Measurements from ENCODE around the gene COPS7A.

DNA sequence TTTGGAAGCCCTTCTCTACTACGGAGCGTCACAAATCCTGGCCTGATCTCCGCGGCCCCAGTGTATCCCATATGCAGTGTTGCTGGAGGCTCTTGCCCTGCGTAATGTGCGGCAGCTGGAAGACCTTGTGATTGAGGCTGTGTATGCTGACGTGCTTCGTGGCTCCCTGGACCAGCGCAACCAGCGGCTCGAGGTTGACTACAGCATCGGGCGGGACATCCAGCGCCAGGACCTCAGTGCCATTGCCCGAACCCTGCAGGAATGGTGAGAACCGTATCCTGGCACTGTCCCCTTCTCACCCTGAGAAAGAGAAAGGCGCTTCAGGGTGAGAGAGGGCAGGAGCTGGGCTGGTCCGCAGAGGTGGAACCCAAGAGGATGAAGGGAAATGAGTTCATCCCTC lies 5.3 kb downstream of the COPS7A start:
- TF ChIP-seq, protein P1, sequence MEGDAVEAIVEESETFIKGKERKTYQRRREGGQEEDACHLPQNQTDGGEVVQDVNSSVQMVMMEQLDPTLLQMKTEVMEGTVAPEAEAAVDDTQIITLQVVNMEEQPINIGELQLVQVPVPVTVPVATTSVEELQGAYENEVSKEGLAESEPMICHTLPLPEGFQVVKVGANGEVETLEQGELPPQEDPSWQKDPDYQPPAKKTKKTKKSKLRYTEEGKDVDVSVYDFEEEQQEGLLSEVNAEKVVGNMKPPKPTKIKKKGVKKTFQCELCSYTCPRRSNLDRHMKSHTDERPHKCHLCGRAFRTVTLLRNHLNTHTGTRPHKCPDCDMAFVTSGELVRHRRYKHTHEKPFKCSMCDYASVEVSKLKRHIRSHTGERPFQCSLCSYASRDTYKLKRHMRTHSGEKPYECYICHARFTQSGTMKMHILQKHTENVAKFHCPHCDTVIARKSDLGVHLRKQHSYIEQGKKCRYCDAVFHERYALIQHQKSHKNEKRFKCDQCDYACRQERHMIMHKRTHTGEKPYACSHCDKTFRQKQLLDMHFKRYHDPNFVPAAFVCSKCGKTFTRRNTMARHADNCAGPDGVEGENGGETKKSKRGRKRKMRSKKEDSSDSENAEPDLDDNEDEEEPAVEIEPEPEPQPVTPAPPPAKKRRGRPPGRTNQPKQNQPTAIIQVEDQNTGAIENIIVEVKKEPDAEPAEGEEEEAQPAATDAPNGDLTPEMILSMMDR (IDR thresholded peaks at IDR 0.05 in 2 of 3, conservative IDR thresholded peaks at IDR 0.05 in 1 of 3; ENCODE audit: borderline replicate concordance in 1 of 3, insufficient read depth in 1 of 3, low read depth in 2 of 3, low read length in 2 of 3), result no peak
- TF ChIP-seq POLR2AphosphoS5 (IDR thresholded peaks at IDR 0.05; ENCODE audit: low read depth, low read length), result no peak
- no peak for TF ChIP-seq EZH2phosphoT487 (IDR thresholded peaks at IDR 0.05; ENCODE audit: borderline replicate concordance)
- TF ChIP-seq ELF1 (IDR thresholded peaks at IDR 0.05; ENCODE audit: borderline replicate concordance, low read depth), result no peak
- TF ChIP-seq RAD21 (IDR thresholded peaks at IDR 0.05; ENCODE audit: low read depth), result no peak
- no peak for TF ChIP-seq ZFX (IDR thresholded peaks at IDR 0.05)
- no peak for TF ChIP-seq ZNF274 (IDR thresholded peaks at IDR 0.05; ENCODE audit: low read depth, low read length)
- no peak for TF ChIP-seq POLR2A (IDR thresholded peaks at IDR 0.05; ENCODE audit: borderline replicate concordance, extremely low read depth, insufficient read depth, insufficient read length)
- no peak for TF ChIP-seq TCF7L2 (IDR thresholded peaks at IDR 0.05; ENCODE audit: borderline replicate concordance, extremely low read depth, insufficient read depth, insufficient read length)

Measured in HCT116 (cell line).